Kidney (tissue), 14 donors: ENCODE results near the gene ART1. TPM values are rescaled to one million over a fixed set of nuclear protein-coding genes. Genes with fewer than 3 reads are reported as not detected.

Experiments used
- DNase-seq, 5 donors: peaks; one replicate each; pipeline ENCODE4 v3.0.0-alpha.2; 2013 to 2020
- FAIRE-seq: peaks from 2 replicates; lab custom pipeline; 2012; peaks lifted over from hg19 to GRCh38; lab: Jason Lieb, UNC
- H3K27ac ChIP-seq, 2 donors: one replicate each; pipeline ENCODE4 v1.7.0; 2013; ENCODE audit warnings: low read depth in 2 of 2, low read length in 2 of 2, inconsistent platforms in 1 of 2
- H3K27me3 ChIP-seq: one replicate; pipeline ENCODE4 v1.7.1; 2013; ENCODE audit warnings: low read length, inconsistent platforms; ENCODE audit not compliant: control insufficient read depth, insufficient read depth
- H3K36me3 ChIP-seq, 3 donors: one replicate each; pipeline versions ENCODE4 v1.7.0 to v1.7.1; 2013; ENCODE audit warnings: low read length in 3 of 3, control low read depth in 1 of 3, inconsistent platforms in 1 of 3; ENCODE audit not compliant: insufficient read depth in 3 of 3, control insufficient read depth in 2 of 3
- H3K4me1 ChIP-seq, 3 donors: one replicate each; pipeline versions ENCODE4 v1.7.0 to v1.7.1; 2013; ENCODE audit warnings: low read length in 3 of 3, inconsistent platforms in 1 of 3, low read depth in 1 of 3; ENCODE audit not compliant: control insufficient read depth in 2 of 3, insufficient read depth in 2 of 3
- H3K4me3 ChIP-seq, 3 donors: one replicate each; pipeline versions ENCODE4 v1.7.0 to v1.8.1; 2013; ENCODE audit warnings: low read length in 3 of 3, control low read depth in 1 of 3, inconsistent platforms in 1 of 3
- H3K9ac ChIP-seq, 3 donors: one replicate each; pipeline versions ENCODE4 v1.7.0 to v1.7.1; 2013; ENCODE audit warnings: low read length in 3 of 3, control low read depth in 1 of 3, inconsistent platforms in 1 of 3
- H3K9me3 ChIP-seq, 3 donors: one replicate each; pipeline versions ENCODE4 v1.7.0 to v1.7.1; 2013; ENCODE audit warnings: low read length in 3 of 3, control low read depth in 1 of 3, inconsistent platforms in 1 of 3; ENCODE audit not compliant: control insufficient read depth in 2 of 3, insufficient read depth in 1 of 3
- intact Hi-C: fragments of 100-400 bp; cut with DNase I; formaldehyde crosslinking; loops from one replicate; pipeline ENCODE4 v1.11.1; 2022
- polyA plus RNA-seq: library from polyadenylated mRNA; stranded (reverse); fragments of 350-450 nt; fragmentation: Illumina TruSeq; extraction: RNeasy Lipid Tissue Mini Kit (QIAGEN cat#74804); gene quantifications from one replicate; pipeline ENCODE4 v1.2.3, GENCODE V29; 2014; ENCODE audit warnings: low read depth, low replicate concordance; ENCODE audit not compliant: insufficient read depth
- total RNA-seq: library from RNA; stranded (reverse); fragmentation: NEBNext Ultra II Directional; extraction: Animal tissue kit (Norgen Biotek cat#: 25700); gene quantifications from one replicate; pipeline ENCODE4 v1.2.1, GENCODE V29; 2021
- TF ChIP-seq, protein P1 (sequence below): IDR thresholded peaks from 3 replicates; pipeline ENCODE4 v1.5.1; 2012; ENCODE audit warnings: mild to moderate bottlenecking, moderate library complexity, borderline replicate concordance; ENCODE audit not compliant: insufficient read depth; ENCODE audit errors: extremely low read depth
- donor health status: control.
- donor health status: control.
- donor health status: control.
- donor health status: control.
- donor health status: control.
- donor health status: DM: yes; HTN: yes; CAD: no.
- donor health status: Normal renal cell carcinoma (clear cell type).

ART1 gene
- total and polyA plus RNA-seq, 2 donors from 2014 or later = 0.31 TPM; not detected in 1

DNA sequence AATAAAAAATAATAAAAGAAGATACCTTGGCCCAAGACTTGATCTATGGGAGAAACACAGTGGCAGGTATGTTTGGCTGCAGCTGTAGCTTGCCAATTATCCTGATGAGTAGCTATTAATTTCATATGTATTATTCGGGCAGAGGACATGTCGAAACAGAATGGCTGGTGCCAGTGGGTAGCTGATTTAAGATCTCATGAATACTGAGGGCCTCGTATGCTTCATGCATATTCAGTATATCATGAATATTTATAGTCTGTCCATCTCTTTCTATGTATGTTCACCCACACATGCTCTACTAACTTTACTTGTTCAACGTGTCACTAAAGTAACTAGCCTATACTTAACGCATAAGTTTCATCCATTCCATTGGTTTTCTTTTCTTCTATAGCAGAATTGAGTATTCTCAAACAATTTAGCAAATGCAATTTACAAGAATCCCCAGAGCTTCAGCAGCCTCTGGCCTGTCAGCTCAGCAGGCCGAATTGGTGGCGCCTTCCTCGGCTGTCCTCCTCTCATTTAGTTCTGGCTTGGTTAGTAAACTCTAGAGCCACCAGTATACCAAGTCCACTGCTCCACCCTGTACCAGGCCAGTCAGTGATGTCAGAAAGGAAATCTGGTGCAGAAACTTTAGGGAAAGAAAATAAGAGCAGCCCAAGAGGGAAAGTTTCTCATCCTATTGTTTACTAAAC is 21.0 kb upstream of the ART1 start:
- DNase-seq = no peak

DNA sequence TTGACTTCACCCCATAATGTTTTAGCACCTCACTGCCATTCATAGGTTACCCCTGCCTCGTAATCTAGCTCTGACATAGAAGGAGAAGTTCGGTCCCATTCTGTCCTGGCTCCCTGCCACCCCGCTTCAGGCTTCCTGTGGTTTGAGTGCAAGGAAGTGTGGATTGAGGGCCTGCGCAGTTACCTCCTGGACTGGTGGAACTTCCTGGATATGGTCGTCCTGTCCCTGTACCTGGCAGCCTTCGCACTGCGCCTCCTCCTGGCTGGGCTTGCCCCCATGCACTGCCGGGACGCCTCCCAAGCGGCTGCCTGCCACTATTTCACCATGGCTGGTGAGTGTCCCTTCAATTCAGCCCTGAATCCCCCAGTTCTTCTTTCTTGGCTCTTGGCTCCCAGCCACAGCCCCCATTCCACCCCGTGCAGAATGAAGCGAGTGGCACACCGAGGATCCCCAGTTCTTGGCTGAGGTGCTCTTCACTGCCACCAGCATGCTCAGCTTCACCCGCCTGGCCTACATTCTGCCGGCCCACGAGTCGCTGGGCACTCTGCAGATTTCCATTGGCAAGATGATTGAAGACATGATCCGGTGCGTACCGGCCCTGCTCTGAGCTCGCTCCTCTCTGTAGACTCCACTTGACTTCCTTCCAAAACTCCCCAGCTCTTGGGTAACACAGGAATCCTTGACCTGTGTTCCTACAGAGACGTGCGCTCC is 18.5 kb upstream of the ART1 start:
- no peak for DNase-seq
- Histone ChIP-seq H3K27ac (peak overlapping the region in 1 of 2 donors; percentile 23), H3K36me3 (no peaks in the 10 kb centered on the region), H3K9ac (no peak overlapping the region), H3K27me3 (no peaks in the 10 kb centered on the region), H3K4me1 (peaks cover 0 to 2% (median 0%) of the 10 kb centered on the region in 3 donors), H3K4me3 (no peak overlapping the region), H3K9me3 (no peaks in the 10 kb centered on the region)
- TF ChIP-seq, protein P1, sequence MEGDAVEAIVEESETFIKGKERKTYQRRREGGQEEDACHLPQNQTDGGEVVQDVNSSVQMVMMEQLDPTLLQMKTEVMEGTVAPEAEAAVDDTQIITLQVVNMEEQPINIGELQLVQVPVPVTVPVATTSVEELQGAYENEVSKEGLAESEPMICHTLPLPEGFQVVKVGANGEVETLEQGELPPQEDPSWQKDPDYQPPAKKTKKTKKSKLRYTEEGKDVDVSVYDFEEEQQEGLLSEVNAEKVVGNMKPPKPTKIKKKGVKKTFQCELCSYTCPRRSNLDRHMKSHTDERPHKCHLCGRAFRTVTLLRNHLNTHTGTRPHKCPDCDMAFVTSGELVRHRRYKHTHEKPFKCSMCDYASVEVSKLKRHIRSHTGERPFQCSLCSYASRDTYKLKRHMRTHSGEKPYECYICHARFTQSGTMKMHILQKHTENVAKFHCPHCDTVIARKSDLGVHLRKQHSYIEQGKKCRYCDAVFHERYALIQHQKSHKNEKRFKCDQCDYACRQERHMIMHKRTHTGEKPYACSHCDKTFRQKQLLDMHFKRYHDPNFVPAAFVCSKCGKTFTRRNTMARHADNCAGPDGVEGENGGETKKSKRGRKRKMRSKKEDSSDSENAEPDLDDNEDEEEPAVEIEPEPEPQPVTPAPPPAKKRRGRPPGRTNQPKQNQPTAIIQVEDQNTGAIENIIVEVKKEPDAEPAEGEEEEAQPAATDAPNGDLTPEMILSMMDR = no peak
- intact Hi-C loops = no loop called here
- no peak for FAIRE-seq

More for the DNA sequence above, 21.0 kb upstream of the ART1 start:
- H3K9me3 ChIP-seq = no peaks in the 10 kb centered on the region
- FAIRE-seq = no peak
- intact Hi-C loops = no loop called here
- H3K4me1 ChIP-seq = peaks cover 0 to 2% (median 0%) of the 10 kb centered on the region in 3 donors
- H3K9ac ChIP-seq = no peak overlapping the region
- no peak overlapping the region for H3K27ac ChIP-seq
- no peak overlapping the region for H3K4me3 ChIP-seq
- TF ChIP-seq, protein P1 = no peak
- H3K36me3 ChIP-seq = no peaks in the 10 kb centered on the region
- no peaks in the 10 kb centered on the region for H3K27me3 ChIP-seq

DNA sequence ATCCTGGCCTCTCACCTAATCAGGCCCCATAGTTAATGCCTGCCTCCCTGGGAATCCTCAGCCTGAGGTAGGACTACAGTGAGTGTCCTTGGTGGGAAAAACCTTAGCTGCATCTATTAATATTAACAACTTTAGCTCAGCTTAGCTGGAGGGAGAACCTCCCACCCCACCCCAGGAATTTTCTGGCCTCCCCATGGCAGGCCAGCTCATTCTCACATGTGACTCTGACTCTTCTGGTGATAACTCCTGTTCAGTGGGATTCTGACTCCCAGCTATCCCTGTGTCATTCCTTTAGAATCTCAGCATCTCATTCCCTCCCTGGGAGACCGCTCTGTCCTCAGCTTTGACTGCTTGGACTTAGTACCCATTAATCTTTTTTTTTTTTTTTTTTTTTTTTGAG is 17.6 kb upstream of the ART1 start:
- H3K36me3 ChIP-seq = no peaks in the 10 kb centered on the region
- H3K9me3 ChIP-seq = no peaks in the 10 kb centered on the region
- H3K27me3 ChIP-seq = no peaks in the 10 kb centered on the region
- intact Hi-C loops = no loop called here
- TF ChIP-seq, protein P1 = no peak
- H3K9ac ChIP-seq = no peak overlapping the region
- DNase-seq (peak in 1 of 5 donors; percentile 51), FAIRE-seq (no peak)
- no peak overlapping the region for H3K4me3 ChIP-seq
- H3K27ac ChIP-seq = no peak overlapping the region
- H3K4me1 ChIP-seq = peaks cover 0 to 2% (median 0%) of the 10 kb centered on the region in 3 donors
